AML-193 (cell line): ENCODE results near the gene JUND.

Experiments
- DNase-seq, 2 experiments: peaks; one replicate each; lab custom pipeline; 2025; lab: John Stamatoyannopoulos, UW

Gene JUND

GRCh38 chr19:18239303-18239702, 42.1 kb downstream of the JUND start:
- DNase-seq, result no peak

- no peak for DNase-seq
These were observed 47.2 kb downstream of the JUND start for GRCh38 chr19:18234194-18234593.

GRCh38 chr19:18233224-18233825, 48.1 kb downstream of the JUND start:
- DNase-seq, result no peak

- no peak for DNase-seq
These were observed 48.7 kb downstream of the JUND start for GRCh38 chr19:18232540-18233223.

GRCh38 chr19:18231775-18232174, 49.6 kb downstream of the JUND start:
- DNase-seq, result no peak

- DNase-seq, result no peak
These were observed 50.3 kb downstream of the JUND start for GRCh38 chr19:18230941-18231734.

GRCh38 chr19:18229915-18230314, 51.5 kb downstream of the JUND start:
- no peak for DNase-seq
